ENCODE results near the gene TMEM184A.

GRCh38 chr7:1511444-1512422 lies 44.3 kb downstream of the TMEM184A start:
- TF ChIP-seq EGR1 (IDR thresholded peaks at IDR 0.05) = no peak
- TF ChIP-seq YY1 (IDR thresholded peaks at IDR 0.05; ENCODE audit: low read depth) = no peak
- no peak for TF ChIP-seq CEBPB (IDR thresholded peaks at IDR 0.05)
- no peak for TF ChIP-seq TEAD4 (IDR thresholded peaks at IDR 0.05)
- TF ChIP-seq EP300 (IDR thresholded peaks at IDR 0.05; ENCODE audit: borderline replicate concordance) = no peak
- TF ChIP-seq FOXM1 (IDR thresholded peaks at IDR 0.05; ENCODE audit: borderline replicate concordance, low read depth) = no peak

Data from Ishikawa (cell line).